AG10803 (cell line): ENCODE data around the gene IGHMBP2.
"Not testable (repeated sequence)": the region's sequence is repeated elsewhere in the genome, so short reads cannot be mapped to it uniquely, and the experiment has no call there.

Experiments
- DNase-seq: peaks from one replicate; pipeline ENCODE4 v3.0.0; 2010; ENCODE audit warnings: low read depth
- H3K4me3 ChIP-seq: 2 replicates; pipeline ENCODE4 v1.5.1; 2011; ENCODE audit warnings: mild to moderate bottlenecking, low read length, control low read depth
- TF ChIP-seq, protein P1 (sequence below): conservative IDR thresholded peaks from 2 replicates; pipeline ENCODE4 v1.5.1; 2011; ENCODE audit warnings: mild to moderate bottlenecking, low read length, control low read depth, inconsistent platforms

Gene IGHMBP2

DNA sequence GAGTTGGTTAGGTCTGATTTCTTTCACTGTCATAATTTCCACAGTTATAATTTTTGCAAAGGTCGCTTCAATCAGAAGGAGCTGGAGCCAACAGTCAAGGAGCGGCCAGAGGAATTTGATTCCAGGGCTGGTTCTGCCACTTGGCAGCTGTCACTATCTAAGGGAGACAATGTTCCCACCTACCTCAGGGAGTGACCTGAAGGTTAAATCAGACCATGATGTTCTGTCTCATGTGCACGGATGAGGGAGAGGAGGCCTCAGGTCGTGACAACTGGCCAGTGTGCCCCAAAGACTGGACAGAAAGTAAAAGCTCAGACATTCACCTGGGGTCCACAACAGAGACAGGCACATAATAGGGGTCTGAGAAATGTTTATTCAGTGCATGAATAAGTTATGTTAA lies 69.5 kb downstream of the IGHMBP2 start:
- TF ChIP-seq, protein P1, sequence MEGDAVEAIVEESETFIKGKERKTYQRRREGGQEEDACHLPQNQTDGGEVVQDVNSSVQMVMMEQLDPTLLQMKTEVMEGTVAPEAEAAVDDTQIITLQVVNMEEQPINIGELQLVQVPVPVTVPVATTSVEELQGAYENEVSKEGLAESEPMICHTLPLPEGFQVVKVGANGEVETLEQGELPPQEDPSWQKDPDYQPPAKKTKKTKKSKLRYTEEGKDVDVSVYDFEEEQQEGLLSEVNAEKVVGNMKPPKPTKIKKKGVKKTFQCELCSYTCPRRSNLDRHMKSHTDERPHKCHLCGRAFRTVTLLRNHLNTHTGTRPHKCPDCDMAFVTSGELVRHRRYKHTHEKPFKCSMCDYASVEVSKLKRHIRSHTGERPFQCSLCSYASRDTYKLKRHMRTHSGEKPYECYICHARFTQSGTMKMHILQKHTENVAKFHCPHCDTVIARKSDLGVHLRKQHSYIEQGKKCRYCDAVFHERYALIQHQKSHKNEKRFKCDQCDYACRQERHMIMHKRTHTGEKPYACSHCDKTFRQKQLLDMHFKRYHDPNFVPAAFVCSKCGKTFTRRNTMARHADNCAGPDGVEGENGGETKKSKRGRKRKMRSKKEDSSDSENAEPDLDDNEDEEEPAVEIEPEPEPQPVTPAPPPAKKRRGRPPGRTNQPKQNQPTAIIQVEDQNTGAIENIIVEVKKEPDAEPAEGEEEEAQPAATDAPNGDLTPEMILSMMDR: no peak
- H3K4me3 ChIP-seq: no peak overlapping the region

DNA sequence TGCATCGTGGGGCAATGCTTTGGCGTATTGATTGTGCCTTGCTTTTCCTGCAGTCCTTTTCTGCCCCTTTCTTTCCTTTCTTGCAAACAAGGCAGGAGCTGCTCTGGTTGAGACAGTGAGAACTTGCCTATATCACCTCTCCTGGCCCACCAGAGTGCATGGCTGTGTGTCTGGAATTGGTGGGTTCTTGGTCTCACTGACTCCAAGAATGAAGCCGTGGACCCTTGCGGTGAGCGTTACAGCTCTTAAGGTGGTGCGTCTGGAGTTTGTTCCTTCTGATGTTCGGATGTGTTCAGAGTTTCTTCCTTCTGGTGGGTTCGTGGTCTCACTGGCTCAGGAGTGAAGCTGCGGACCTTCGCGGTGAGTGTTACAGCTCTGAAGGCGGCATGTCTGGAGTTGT lies 70.0 kb downstream of the IGHMBP2 start:
- H3K4me3 ChIP-seq, DNase-seq: not testable (repeated sequence)

More for the DNA sequence above, 69.5 kb downstream of the IGHMBP2 start:
- DNase-seq: no peak

DNA sequence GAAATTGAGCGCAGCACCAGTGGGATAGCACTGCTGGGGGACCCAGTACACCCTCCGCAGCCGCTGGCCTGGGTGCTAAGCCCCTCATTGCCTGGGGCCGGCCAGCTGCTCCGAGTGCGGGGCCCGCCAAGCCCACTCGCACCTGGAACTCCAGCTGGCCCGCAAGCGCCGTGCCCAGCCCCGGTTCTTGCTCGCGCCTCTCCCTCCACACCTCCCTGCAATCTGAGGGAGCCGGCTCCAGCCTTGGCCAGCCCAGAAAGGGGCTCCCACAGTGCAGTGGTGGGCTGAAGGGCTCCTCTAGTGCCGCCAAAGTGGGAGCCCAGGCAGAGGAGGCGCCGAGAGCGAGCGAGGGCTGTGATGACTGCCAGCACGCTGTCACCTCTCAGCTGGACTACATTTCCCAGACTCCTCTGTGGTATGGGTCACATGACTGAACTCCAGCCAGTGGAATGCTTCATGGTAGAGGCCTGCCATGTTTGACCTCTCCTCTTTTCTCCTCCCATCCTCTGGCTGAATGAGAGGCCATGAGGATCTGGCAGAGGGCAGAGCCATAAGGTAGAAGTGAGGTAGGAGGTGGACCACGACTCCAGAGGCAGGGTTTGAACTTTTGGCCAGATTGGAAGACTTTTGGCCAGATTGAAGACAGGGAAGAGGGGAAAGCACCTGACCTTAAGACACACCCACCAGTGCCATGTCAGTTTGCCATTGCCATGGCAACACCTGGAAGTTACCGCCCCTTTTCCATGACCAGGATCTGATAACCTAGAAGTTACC lies 70.9 kb downstream of the IGHMBP2 start:
- DNase-seq: no peak
- no peak overlapping the region for H3K4me3 ChIP-seq
- TF ChIP-seq, protein P1: no peak

DNA sequence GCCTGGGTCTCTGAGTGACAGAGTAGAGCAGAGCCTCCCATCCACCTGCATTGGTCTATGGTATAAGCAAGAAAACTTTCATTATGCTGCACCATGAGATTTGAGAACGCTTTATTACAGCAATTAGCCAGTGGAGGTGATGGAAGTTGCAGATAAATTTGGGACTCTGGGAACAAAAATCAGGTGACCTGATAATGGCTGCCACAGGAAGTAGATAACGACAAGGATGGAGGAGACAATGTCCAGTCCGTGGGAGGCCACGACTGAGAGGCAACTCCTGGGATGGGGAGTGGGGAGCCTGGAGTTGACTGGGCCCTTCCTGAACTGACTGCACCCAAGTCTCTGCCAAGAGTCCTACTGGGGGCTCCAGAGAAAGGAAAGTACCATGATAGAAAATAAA lies 72.4 kb downstream of the IGHMBP2 start:
- no peak overlapping the region for H3K4me3 ChIP-seq
- TF ChIP-seq, protein P1: no peak
- no peak for DNase-seq

DNA sequence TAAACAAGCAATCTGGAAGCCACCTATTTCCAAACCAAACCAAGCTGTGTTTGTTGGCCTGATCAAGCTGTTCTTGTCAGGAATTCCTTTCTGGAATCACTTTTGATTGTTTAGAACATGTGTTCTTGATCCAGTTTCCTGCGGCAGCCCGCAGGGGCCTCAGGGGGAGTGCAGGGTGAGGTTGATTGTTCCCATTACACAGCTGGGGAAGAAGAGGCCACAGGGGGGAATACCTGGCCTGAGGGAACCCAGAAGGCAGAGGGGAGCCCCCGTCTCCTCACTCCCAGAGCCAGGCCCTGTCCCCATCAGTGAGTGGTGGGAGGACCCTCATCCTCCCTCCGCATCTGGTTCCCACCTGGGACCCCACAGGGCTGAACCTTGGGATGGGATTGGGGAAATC lies 72.9 kb downstream of the IGHMBP2 start:
- peak; percentile 64 for DNase-seq
- no peak overlapping the region for H3K4me3 ChIP-seq
- TF ChIP-seq, protein P1: no peak

DNA sequence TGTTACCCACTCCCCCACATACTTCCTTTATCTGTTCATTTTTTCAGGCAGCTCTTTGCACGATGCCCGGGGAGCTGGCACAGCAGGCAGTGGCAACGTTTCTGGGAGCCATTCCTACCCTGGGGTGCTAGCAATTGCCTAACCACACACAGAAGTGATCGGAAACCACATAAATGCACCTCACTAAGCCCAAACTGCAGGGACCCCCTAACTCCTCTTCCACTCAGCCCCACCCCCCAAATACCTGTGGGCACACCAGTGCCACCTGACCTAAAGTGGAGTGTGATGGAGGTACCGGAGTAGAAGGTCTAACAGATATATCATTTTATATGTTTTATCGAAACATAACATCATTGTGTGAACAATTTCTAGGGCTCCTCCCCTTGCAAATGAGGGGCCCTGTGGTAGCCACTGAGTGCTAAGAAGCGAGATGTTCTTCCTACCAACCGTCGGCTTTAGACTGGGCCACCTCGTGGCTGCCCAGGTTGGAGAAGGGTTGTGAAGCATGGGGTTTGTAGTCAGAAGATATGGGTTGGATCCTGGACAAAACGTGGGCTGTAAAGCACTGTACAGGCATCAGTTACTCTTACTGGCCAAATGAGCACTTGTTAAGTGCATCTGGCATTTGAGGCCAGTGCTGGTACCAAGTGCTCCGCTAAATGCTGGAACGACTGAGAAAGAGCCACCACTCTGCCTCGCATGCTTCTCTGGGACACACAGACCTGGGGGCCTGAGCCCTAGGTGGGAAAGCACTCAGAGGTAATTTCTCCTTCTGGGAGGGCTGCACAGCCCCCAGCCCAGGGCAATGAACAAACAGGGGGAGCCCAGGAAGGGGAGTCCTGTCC lies 74.3 kb downstream of the IGHMBP2 start:
- H3K4me3 ChIP-seq: no peak overlapping the region
- TF ChIP-seq, protein P1: no peak
- DNase-seq: no peak

DNA sequence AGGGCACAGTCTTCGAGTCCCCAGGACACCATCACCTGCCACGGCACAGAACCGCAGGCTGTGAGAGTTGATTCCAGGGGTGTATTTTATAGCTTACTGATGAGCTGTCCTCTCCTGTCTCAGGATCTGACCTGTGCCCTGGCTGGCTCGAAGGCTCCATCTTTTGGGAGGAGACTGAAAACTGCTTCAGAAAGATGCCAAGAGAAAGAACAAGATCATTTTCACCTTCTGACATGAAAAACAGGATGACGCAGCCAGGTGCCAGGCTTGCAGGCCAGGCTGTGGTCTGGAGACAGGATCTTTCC lies 74.9 kb downstream of the IGHMBP2 start:
- TF ChIP-seq, protein P1: no peak
- no peak overlapping the region for H3K4me3 ChIP-seq
- no peak for DNase-seq
